IPS-NIHi7 (cell line): ENCODE measurements around the gene TMCC1.
A peak's percentile ranks its signal among the peaks of the same experiment; 100 is the strongest.
"Not testable (repeated sequence)": the region's sequence is repeated elsewhere in the genome, so short reads cannot be mapped to it uniquely, and the experiment has no call there.

ENCODE experiments used
- DNase-seq: peaks from one replicate; pipeline ENCODE4 v3.0.0; 2012; ENCODE audit warnings: mixed read lengths; ENCODE audit errors: extremely low spot score

TMCC1 gene

DNA sequence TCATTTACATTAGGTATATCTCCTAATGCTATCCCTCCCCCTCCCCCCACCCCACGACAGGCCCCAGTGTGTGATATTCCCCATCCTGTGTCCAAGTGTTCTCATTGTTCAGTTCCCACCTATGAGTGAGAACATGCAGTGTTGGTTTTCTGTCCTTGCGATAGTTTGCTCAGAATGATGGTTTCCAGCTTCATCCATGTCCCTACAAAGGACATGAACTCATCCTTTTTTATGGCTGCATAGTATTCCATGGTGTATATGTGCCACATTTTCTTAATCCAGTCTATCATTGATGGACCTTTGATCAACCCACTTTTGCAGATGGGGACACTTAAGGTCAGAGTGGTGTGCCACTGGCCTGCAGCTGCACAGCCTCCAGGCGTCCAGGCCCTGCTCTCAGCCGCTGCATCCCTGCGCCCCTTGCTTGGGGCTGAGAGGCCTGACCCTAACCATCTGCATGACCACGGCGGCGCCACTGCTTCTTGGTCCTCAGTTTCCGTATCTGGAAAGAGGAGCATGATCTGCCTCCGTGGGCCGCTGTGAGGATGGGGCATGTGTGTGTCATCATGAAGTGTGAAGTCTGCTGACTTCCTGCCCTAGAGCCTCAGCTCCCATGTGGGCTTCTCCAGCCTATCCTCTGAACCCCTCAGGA, 282.6 kb downstream of the TMCC1 start:
- DNase-seq: not testable (repeated sequence)

DNA sequence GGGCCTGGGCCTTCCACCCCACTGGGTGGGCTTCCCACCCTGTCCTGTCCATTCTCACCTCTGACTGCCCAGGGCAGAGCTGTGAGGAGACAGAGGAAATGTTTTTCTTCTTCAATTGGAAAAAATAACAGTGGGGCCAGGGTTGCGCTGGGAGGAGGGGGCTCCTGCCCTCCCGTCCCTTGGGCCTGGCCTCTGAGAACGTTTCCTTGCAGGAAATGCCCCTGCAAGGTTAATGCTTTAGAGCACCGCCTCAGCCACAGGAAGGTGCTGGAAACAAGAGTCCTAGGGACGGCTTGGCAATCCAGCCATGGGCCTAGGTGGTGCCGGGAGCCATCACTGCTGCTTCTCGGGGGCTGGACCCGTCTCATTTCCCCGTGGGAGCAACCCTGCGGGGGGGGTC, 283.2 kb downstream of the TMCC1 start:
- no peak for DNase-seq

DNA sequence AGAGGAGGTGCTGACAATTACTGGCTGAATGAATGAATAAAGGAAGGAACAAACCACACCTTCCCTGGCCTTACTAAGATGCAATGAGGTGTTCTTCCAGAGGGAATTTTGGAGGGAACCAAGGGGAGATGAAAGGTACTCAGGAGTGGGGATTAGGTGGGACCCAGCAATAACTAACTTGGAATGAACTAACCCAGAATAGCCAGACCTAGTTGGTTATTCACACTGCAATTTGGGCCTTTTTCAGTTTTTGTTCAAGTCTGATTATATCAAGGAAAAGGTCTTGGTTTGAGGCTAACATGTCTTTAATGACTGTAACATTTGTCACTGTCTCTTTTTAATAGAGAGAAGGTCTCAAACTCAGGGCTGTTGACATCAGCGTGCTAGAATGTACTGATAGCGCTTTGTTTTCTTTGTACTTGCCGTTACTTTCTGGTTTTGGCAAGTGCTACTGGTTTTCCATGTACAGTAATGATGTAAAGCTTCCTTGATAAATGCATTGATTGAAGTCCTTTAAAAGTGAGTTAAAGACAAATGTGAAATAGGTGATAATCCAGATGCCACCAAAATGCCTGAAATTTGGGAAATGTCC, 283.8 kb downstream of the TMCC1 start:
- DNase-seq: no peak

DNA sequence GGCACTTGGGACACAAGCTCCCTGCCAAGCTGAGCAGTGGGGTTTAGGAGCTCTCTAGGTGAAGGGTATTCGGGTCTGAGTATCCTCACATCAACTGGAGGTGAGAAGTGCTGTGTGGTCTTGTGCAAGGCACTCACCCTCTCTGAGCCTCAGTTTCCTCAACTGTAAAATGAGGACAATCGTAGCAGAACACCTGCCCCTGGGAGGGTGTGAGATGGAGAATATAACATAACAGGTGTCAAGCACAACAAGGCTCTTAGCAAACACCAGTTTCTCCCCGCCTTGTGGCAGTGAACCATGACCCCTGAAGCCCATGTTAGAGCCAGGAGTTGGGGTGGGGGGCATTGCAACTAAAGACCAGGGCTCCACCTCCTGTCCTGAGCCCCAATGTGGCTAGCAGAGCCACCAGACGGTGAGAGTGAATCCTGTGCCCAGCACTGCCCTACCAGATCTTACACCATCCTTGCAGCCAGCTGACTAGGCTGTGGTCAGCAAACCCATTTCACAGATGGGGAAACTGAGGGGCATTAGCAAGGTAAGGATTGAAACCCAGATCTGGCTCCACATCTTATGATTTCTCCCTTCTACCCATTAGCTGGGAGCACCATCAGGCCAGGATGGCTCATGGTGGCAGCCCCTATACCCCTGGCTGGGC, 284.4 kb downstream of the TMCC1 start:
- DNase-seq: no peak

DNA sequence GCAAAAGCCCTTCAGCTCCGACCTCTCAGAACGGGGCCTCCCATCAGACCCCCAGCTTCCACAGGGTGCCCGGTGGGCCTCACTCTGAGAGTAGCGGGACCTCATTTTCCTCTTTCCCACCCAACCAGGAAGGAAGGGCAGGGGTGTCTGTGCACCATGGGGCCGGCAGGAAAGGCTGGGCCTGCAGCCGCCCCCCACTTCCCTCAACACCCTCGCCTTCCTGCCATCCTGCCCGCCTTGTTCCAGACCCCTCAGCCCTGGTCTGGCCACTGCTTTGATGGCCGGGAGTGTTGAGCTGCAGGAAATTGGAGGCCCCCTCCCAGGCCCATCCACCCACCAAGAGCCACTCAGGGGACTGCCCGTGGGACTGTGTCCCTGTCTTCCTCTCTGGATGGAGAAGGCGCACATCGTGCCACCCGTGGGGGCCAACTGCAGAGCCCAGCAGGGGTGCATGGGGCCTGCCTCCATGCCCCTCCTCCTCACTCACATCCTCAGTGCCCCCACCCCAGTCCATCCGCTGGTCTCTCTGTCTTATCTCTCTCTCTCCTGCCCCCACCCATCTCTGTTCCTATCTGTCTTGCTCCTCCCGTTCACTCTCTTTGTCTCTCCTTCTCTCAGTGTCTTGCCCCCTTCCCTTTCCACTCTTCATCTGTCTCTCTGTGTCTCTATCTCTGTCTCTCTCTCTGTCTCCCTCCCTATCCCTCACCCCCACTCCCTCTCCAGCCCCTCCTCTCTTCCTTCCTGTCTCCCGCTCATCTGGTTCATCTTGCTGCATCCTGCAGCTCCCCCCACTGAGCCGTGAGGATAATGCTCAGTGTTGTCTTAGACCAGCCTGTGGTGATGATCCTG, 285.2 kb downstream of the TMCC1 start:
- peak; percentile 61 for DNase-seq

DNA sequence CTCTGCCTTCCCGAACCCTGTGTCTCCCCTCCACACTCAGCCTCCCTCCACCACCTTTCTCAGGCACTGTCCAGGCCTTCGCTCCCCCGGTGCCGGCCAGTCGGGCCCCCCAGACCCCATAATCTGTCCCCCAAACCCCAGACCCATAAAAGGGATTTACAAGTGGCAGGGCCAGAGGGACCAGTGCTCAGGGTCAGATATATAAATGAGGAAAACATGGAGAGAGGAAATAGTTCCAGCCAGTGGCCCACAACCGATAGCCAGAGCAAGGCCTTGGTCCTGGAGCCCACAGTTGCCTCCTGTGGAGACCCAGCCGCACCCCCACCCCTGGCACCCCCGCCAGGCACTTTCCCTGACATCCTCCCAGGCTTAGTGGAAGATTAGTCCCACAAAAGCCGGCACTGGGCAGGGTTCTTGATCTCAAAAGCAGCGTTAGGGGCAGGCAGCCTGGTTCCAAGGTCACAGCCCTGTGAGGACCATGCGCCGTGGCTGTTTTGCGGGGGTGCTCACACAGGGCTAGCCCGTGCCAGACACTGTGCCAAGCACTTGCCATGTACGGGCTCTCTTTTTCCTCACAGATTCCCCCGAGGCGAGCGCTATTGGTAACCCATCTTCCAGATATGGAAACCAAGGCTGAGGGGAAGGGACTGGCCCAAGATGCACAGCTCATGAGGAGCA, 286.0 kb downstream of the TMCC1 start:
- no peak for DNase-seq

DNA sequence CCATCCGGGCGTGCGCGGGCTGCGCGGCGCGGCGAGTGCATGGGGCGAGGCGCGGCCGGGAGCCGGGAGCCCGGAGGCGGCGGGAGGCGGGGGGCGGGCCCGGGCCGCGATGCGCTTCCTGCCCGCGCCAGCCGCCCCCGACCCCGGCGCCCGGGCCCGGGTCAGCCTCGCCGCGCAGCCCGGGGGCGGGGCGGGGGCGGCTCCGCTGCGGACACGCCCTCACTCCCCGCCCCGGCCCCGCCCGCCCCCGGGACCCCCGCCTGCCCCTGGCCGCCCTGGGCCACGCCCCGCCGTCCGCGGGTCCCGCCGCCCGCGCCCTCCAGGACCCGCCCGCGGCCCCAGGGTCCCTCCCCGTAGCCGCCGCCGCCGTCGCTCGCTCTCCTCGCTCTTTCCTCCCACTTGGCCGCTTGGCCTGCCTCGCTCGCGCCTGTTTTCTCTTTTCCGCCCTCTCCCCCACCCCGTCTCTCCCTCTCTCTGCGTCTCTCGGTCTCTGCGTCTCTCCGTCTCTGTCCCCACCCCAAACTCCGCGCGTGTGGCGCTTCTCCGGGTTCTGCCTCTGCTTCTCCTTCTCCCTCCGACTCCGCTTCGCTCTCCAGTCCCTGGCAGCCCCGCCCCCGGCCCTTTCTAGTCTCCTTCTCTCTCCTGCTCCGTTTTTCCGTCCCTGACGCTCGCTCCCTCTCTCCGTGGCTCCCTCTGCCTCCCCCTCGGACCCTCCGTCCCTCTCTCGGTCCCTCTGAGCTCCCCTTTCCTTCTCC, 286.7 kb downstream of the TMCC1 start, which contains the start of gene PLXND1:
Gene PLXND1, minus strand, starts transcription at position 41 of the 755 bp plus-strand sequence. Its CDS starts 37 bp downstream, at position 4.
- peak; percentile 92 for DNase-seq

DNA sequence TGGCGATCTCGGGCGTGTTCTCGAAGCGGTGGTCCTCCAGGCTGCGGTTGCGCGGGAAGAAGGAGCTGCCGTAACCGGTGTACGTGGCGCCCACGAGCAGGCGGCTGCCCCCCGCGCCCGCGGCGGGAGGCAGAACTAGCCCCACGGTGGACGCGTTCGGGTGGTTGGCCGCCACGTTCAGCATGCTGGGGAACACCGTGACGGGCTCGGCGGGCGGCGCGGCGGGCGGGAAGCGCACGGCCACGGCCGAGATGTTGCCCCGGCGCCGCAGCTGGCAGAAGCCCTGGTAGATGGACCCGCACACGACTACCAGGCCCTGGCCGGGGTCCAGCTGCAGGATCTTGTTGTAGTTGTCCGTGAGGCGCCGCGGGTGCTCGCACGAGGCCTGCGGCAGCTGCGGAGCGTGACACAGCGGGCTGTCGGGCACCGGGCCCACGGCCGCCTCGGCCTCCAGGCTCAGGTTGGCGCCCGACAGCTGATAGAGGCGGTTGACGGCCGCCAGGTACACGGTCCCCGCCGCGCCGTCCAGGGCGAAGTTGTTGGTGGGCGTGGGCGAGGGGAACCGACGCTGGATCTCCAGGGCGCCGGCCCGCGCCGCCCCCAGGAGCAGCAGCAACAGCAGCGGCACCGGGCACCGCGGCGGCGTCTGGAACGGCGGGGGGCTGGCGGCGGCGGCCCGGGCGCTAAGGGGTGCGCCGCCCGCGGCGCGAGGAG, 287.4 kb downstream of the TMCC1 start:
- no peak for DNase-seq

DNA sequence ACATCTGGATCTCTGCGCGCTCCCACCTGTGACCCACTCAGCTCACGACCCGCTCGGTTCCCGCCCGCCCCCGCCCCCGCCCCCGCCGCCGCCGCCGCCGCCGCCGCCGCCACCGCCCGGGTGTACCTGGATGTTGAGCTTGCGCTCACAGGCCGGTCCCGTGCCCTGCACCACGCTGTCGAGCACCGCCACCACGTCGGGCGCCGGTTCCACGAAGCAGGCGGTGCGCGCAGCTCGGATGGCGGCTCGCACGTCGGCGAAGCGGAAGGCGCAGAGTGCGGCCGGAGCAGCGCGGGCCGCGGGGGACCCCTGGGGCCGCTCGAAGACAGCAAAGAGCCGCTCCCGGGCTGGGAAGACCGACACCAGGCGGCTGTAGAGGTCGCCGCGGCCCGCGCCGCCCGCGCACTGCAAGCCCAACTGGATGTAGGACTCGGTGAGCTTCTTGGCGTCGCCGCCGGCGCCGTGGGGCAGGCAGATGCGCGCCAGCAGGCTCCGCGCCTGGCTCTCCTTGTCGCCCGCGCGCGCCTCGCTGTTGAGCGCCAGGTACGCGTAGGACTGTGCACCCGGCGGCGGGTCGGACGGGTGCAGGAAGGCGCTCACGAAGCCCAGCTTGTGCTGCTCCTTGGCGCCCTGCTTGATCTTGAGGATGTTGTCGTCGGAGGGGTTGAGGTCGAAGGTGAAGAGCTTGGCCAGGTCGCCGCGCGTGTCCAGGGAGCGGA, 288.1 kb downstream of the TMCC1 start:
- no peak for DNase-seq

DNA sequence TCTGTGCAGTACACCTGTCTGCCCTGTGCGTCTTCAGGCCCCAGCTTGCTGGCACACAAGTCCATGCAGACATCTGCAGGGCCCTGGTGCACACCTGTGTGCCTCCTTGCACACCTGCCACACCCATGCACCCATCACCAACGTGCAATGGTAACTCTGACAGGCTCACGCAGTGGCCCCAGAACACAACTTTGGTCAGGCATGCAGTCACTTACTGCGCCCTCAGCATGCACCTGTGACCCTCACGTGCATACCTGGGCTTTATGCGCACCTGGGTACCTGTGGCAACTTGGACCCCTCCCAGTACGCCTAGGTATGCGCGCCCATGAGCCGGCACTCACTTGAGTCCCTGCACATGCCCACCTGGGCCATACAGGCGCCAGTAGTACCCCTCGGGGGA, 288.7 kb downstream of the TMCC1 start:
- no peak for DNase-seq

DNA sequence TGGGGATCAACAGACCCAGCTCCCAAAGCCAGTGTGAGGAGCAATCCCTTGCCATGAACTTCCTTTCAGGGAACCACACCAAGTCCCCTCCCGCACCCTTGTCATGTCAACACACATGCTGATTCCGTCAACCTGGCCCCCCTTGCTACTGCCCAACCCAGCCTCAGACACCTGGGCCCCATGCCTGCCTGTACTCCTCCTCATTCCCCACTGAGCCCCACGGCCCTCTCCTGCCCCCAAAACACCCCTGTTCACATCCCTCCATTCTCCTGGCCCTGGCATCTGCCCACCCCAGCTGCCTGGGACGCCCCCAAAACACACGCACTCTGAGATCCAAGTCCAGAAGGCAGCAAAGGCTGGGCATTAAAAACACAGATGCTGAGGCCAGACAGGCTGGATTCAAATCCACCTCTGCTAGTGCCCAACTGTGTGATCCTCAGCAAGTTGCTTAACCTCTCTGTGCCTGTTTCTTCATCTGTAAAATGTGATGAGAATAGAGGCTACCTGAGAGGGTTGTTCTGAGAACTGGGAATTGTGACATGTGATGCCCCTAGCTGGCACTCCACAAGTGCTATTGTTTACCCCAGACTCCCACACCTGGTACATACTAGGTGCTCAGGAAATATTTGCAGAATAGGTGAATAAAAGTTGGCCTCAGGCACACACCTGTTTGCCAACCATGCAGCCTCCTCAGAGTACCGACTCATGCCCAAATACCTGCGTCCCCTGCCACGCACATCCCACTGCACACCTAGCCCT, 289.3 kb downstream of the TMCC1 start:
- no peak for DNase-seq

DNA sequence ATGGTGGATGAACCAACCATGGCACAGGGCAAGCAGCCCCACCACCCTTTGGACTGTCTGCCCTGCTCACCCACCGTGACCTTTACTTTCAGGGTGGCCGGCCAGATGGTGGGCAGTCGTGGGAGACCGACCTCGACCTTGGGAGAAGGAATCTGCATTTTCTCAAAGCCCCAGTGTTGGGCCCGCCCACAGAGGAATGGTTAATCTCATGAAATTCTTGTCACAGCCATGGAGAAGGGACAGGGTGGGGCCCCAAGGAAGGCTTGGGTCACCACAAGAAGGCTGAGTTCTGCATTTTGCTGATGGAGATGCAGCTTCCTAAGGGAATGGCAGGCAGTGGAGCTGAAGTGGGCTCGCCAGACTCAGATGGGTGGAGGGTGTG, 290.0 kb downstream of the TMCC1 start:
- no peak for DNase-seq

DNA sequence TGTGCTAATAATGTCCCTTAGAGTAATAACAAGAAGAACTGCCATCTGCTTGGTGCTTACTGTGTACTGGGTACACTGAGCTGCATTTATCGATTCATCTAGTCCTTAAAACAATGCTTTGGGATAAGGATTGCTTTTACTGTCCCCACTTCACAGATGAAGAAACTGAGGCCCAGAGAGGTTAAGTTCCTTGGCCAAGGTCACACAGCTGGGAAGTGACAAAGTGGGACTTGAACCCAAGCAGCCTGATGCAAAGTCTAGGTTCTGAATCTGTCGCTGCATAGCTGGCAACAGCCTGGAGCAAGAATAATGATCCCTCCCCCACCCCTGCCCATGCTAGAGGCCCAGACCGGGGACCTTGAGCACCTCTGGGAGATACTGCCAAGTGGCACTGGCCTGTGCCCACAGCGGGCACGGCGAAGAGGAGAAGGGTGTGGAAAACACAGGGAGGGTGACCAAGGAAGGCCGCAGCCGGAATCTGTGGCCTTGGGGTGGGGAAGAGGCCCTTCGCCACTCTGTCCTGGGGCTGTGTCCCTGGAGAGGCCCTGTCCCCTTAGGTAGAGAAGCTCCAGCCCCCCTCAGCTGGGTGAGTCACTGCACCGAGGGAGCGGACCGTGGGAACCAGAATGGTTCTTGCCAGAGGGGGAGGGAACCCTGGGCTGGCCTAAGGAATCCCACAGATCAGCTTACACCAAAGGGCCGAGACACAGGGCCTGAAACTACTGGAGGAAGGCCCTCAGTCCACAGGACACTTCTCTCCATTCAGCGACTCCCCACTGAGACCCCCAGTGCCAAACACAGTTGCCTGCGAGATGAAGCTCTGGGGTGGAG, 290.6 kb downstream of the TMCC1 start:
- no peak for DNase-seq

DNA sequence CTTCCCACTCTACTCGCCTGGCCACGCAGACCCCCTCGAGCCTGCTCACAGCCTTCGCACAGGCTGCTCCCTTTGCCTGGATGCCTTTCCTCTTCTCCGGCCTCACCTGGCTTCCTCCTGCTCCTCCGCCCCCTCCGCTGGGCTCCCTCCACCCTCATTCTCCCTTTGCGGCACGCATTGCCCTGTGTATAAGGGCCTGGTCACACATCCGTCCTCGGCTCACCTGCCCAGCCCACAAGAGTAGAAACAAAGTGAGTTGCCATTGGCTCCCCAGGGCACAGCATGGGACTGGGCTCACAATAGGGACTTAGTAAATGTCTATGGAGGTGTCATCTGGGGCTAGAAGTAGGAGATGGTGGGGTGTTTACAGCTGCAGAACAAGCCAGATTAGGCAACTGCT, 291.2 kb downstream of the TMCC1 start:
- no peak for DNase-seq

DNA sequence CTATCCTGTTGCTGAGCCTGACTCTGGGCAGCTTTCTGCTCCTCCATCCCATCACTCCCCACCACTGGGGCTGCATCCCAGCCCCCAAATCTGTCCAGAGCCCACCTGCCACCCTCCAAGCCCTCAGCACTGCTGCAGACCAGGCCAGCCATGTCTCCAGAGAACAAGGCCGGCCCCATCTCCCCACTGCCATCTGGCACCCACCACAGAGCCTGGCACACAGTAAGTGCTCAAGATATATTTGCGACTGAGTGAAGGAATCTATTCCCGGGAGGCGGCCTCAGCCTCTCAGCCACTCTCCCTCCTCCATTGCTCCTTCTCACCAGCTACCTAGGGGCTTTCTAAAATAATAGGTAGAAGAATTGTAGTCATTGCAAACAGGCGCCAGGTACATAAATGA, 291.8 kb downstream of the TMCC1 start:
- DNase-seq: no peak

DNA sequence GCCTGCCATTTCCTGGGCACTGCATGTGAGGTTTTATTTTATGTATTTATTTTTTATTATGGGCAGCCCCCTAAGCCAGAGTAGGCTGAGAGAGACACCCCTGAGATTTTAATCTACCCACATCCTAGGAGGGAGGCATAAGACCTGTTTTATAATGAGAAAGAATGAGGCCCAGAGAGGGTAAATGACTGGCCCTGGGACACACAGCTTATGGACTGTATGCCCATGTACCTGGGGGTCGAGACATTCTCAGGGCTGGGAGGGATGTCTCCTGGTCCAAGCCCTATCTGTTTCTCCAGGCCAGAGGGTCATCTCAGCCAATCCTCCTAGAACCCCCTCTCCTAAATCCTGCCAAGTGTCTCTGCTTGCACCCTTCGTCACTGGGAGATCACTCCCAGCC, 293.2 kb downstream of the TMCC1 start:
- no peak for DNase-seq

DNA sequence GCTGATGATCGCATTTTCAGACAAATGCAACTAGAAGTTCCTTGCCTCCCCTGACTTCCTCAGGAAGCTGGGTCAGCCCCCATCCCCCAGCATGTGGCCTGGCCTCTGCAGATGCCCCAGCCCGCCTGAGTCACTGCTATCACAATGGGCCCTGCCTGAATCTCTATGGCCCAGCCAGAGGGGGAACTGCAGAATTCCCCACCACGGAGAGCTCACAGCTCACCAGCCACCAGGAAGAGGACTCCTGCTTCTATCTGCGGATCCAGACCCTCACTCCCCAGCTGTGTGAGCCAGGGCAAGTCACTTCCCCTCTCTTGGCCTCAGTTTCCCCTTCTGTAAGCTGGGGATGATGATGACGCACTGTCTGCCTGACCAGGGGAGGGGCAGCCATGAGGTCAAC, 293.9 kb downstream of the TMCC1 start:
- DNase-seq: peak; percentile 80

DNA sequence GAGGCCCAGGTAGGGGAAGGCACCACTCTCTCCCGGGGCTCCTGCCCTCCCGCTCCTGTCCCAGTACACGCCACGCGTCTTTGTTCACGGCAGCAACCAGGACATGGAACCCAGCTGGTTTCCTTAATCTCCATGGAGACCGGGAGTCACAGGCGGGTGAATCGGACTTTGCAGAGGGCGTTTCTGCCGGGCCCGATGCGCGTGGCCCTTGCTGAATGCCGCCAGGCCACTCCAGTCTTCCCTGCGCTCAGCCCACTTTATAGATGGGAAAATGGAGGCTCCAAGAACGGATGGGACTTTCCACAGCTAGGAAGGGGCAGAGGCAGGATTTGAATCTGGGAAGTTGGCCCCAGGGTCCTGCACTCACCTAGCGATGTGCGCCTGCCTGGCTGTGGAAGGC, 294.4 kb downstream of the TMCC1 start:
- no peak for DNase-seq
